ENCODE results near the gene LRRFIP2.

DNA sequence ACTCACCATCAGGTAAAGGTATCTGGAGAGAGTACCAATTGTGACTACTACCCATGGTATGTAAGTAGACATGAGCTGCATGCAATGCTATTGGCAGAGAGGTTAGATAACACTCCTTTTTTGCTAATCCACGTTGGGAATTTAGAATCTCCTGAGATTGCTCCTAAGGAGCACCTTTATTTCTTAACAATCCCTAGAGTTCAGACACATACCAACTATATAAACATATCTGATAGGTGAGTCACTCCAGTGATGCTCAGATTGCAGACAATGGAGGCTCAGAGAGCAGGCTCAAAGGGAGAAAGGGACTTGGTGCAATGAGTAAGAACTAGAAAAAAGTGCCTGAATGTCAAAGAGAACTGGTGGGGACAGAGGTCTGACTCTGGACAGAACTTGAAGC is 47.0 kb upstream of the LRRFIP2 start:
- TF ChIP-seq, protein P1, sequence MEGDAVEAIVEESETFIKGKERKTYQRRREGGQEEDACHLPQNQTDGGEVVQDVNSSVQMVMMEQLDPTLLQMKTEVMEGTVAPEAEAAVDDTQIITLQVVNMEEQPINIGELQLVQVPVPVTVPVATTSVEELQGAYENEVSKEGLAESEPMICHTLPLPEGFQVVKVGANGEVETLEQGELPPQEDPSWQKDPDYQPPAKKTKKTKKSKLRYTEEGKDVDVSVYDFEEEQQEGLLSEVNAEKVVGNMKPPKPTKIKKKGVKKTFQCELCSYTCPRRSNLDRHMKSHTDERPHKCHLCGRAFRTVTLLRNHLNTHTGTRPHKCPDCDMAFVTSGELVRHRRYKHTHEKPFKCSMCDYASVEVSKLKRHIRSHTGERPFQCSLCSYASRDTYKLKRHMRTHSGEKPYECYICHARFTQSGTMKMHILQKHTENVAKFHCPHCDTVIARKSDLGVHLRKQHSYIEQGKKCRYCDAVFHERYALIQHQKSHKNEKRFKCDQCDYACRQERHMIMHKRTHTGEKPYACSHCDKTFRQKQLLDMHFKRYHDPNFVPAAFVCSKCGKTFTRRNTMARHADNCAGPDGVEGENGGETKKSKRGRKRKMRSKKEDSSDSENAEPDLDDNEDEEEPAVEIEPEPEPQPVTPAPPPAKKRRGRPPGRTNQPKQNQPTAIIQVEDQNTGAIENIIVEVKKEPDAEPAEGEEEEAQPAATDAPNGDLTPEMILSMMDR (IDR thresholded peaks at IDR 0.05): no peak
- TF ChIP-seq POLR2A (IDR thresholded peaks at IDR 0.05): no peak
